Measurements from ENCODE around the gene CAPRIN2. TPM values are rescaled to one million over a fixed set of nuclear protein-coding genes. Genes with fewer than 3 reads are reported as not detected.

The CAPRIN2 gene
- total and polyA plus RNA-seq, 2 experiments from 2014 or later = 36.5 to 41.3 TPM

- TF ChIP-seq ZNF462 (CRISPR knock-in tag; IDR thresholded peaks at IDR 0.05) (no peak), CTCF (conservative IDR thresholded peaks at IDR 0.05; ENCODE audit: low read depth in 2 of 2) (no peak), ETS1 (IDR thresholded peaks at IDR 0.05) (no peak), CREB1 (CRISPR knock-in tag; IDR thresholded peaks at IDR 0.05; ENCODE audit: low read depth) (no peak), NANOG (IDR thresholded peaks at IDR 0.05; ENCODE audit: borderline replicate concordance) (no peak), ZNF114 (CRISPR knock-in tag; IDR thresholded peaks at IDR 0.05) (no peak)
Observed at GRCh38 chr12:30696103-30696408, 58.7 kb downstream of the CAPRIN2 start (continued).
